Central memory CD4-positive, alpha-beta T cell (primary cell): Measurements from ENCODE around the gene PRKAB2.
"Not testable (repeated sequence)": the region's sequence is repeated elsewhere in the genome, so short reads cannot be mapped to it uniquely, and the experiment has no call there.

ENCODE experiments used
- DNase-seq: peaks from one replicate; pipeline ENCODE4 v3.0.0; 2022
- total RNA-seq, 3 experiments: gene quantifications; one replicate each; lab custom pipeline; 2026; lab: John Stamatoyannopoulos, UW

The PRKAB2 gene, protein sequence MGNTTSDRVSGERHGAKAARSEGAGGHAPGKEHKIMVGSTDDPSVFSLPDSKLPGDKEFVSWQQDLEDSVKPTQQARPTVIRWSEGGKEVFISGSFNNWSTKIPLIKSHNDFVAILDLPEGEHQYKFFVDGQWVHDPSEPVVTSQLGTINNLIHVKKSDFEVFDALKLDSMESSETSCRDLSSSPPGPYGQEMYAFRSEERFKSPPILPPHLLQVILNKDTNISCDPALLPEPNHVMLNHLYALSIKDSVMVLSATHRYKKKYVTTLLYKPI
- 14.0 to 53.0 (median 39.0) reads per million in 3 experiments for total RNA-seq

GRCh38 chr1:147172168-147173016, at the start of gene PRKAB2:
Gene PRKAB2 (minus strand): TSS chr1:147172470. CDS start chr1:147172144, 326 bp downstream.
- DNase-seq, result peak; percentile 85

GRCh38 chr1:147218606-147219005, 46.3 kb upstream of the PRKAB2 start:
- no peak for DNase-seq

DNA sequence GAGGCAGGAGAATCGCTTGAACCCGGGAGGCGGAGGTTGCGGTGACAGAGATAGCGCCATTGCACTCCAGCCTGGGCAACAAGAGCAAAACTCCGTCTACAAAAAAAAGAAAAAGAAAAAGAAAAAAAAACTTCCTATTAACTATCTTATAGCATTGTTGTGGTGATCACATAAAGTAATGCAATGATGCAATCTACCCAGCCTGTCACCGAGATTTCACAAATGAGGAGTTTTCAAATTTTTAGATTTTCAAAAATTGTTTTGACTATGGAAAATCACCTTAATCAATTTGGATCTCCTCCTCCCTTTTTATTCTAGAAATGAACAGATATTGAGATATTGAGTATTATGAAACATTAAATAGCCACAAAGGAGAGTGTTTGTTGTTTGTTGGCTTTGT, 44.9 kb upstream of the PRKAB2 start:
- DNase-seq, result no peak

DNA sequence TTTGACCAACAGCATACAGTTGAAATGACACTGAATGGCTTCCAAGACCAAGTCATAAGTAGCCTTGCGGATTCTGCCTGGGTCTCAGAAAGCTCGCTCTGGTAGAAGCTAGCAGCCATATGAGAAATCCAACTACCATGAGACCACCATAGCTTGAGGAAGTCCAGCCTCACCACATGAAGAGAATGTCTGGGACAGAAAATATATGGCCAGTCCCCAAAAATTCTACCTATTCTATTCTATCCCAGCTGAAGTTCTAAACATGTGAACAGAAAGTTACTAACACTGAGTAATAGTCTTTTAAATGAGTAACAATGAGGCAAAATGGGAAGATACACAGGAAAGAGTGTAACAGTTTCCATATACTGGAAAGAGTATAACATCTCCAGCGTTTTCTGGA, 43.9 kb upstream of the PRKAB2 start:
- DNase-seq, result no peak

- DNase-seq, result no peak
Measured at GRCh38 chr1:147215540-147215916, 43.3 kb upstream of the PRKAB2 start.

- DNase-seq, result no peak
Measured at GRCh38 chr1:147214842-147215539, 42.7 kb upstream of the PRKAB2 start.

GRCh38 chr1:147214325-147214724, 42.1 kb upstream of the PRKAB2 start:
- no peak for DNase-seq

- no peak for DNase-seq
Measured at GRCh38 chr1:147213271-147213670, 41.0 kb upstream of the PRKAB2 start.

DNA sequence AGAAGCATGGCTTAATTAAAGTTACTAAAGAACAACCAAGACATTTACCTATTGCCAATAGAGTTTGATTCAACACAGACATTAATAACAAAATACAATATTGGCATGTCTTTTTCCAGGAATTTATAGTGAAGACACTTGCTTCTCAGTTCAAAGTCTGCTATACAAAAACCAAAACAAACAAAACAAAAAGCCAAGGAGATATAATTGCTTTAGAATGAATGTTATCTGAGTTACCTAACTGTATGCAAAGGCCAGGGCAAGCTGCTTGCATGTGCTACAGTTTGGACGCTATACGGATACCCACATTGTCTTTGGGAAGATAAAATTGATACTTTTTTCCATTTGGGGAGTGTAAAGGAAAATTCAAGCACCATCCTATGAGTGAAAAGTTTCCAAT, 39.3 kb upstream of the PRKAB2 start:
- DNase-seq, result no peak

DNA sequence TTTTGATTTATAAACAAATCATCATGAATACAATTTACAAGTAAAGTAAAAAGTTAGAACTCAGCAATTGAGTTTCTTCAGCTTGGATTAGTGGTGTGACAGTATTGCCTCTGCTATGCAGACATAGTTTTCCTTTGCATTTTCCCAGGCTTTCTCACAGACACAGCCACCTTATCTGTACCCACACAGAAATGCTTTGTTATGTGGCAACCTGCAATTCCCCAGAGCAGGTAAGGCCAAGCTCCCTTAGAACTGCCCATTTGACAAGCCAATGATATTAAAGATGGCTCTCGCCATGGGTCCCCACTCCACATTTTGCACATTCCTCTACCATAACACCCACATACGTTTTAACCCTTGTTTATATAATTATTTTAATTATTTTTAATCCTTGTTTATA, 38.7 kb upstream of the PRKAB2 start:
- DNase-seq, result no peak

DNA sequence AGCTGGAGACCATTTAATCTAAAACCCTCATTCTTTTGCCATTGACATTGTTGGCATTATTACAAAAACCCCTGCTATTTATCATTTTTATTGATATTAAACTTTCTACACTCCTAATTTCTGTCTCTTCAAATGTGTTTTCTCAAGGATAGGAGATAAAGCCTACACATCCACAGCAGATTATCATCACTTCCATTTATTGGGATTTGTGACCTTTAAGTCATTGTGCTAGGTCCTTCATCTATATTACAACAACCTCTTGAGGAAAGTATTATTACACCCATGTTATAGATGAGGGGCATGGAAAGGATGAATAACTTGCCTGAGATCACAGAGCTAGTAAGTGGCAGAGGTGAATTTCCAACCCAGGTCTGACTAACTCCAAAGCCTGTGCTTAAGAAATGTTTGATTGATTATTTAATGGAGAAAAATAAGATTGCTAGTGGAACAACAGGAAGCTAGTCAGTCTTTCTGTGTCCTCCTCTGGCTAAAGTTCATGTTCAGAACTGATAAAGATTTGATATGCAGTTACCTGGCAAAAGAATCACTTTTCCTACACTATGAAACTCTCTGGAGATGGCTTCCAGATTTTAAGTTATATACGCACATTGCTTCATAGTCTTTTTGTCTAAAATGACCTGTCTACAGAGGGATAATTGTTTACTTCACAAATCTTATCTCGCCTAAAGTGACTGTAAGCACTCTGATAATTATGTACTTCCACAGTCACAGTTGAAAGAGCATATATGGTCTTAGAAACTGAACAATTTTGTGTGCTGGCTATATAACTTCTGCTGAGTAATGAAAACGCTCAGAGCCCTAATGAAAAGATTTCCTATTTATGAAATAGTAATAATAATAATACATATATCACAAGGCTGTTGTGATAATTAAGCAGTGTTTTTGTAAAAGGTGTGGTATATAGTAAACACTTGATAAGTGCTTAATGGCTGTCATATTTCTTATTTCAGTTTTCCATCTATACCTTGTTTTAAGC, 37.9 kb upstream of the PRKAB2 start:
- no peak for DNase-seq

DNA sequence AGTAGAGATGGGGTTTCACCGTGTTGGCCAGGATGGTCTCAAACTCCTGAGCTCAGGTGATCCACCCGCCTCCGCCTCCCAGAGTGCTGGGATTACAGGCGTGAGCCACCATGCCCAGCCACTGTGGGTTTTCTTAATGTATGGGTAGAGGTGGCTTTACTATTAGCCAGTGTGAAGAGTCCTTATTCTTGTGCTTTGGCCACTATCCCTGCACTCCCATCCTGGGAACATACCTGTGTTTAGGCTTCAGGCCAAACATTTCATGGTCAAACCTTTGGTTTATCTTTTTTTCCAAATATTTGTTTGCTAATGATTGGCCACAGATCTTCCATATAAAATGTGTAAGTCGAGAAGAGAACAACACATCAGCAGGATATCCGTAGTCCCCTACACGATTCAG, 36.3 kb upstream of the PRKAB2 start:
- DNase-seq, result no peak

- DNase-seq, result no peak
Measured at GRCh38 chr1:147207192-147207591, 34.9 kb upstream of the PRKAB2 start.

DNA sequence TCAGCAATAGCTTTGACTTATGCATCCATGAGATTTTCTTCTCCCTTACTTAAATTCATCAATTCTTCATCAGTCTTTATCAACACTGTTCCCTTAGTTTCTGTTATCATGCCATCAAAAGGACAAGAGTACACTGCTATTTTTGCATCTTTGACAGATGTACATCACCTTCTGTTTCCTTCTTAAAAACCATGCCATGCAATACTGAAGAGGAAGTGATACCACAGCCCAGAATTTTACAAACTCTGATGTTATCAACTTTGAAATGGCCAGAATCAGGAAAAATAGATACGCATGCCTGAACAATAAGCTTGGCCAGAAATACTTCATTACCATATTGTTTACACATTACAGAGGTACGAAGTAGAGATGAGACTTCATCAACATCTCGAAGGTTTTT, 31.8 kb upstream of the PRKAB2 start:
- no peak for DNase-seq

GRCh38 chr1:147202576-147202975, 30.3 kb upstream of the PRKAB2 start:
- DNase-seq, result no peak

DNA sequence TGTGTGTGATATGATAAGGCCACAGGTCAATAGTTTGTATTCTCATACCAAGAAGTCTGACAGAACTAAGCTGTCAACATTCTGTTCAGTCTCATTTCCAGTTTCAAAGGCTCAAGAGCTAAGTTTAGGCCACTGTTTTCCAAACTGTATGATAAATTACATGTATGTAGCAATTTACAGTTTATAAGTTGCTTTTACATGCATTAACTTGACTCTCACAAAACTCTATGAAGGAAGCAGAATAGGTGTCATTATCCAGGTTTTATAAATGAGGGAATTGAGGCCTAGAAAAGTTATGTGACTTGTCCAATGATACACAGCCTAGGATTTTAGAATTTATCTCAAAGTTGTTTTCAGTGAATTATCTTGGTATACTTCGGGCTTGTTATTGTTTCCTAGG, 29.5 kb upstream of the PRKAB2 start:
- DNase-seq, result no peak

GRCh38 chr1:147201276-147201675, 29.0 kb upstream of the PRKAB2 start:
- DNase-seq, result no peak

- DNase-seq, result not testable (repeated sequence)
Measured at GRCh38 chr1:147197324-147197723, 25.1 kb upstream of the PRKAB2 start.

DNA sequence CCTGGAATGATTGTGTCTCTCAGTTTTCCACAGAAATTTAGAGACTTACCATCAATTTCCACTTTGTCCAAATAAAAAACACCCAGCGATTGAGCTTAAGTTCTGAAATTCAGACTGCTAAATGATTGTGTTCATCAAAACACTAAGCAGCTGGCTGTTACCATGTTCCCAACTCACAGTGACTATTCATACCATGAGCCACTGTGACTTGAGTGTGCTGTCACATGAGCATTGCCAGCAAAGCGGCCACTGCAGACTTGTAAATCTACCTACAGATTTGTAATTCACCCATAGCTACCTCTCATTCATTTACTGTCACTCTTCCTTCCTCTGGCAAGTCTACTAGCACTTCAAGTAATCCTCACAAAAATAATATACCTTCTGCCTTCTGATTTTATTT, 17.2 kb upstream of the PRKAB2 start:
- no peak for DNase-seq

DNA sequence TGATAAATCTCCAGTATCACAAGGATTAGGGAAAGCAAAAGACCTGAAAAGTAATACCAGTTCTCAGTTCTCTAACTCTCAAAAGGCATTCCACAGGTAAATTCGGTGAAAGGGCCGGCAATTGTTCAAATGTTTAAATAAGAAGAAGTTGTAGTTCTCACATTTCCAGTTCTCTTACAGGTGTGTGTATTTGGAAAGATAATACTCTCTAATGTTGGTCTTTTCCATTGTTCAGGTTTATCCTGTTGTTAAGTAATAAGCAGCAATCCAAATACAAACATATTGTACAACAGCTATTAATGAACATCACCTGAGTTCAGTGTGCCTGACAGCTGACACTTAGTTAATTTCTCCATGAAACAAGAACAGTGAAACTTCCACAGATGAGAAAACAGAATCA, 13.2 kb upstream of the PRKAB2 start:
- DNase-seq, result no peak

- DNase-seq, result no peak
Measured at GRCh38 chr1:147177611-147178380, 5.5 kb upstream of the PRKAB2 start.
